SK-N-SH (cell line): Measurements from ENCODE around the gene SPP2. TPM values are rescaled to one million over a fixed set of nuclear protein-coding genes. Genes with fewer than 3 reads are reported as not detected.

Source experiments
- CTCF ChIA-PET: fragments of 300-600, 350-600 bp; formaldehyde crosslinking; extraction: SDS; loops from one replicate; lab custom pipeline; 2021; lab: Yijun Ruan, JAX
- POLR2A ChIA-PET: fragments of 350-600 bp; sonication (Branson Sonifier 250); formaldehyde crosslinking; extraction: SDS; loops from one replicate; lab custom pipeline; 2020; ENCODE audit warnings: antibody characterized with exemption, inconsistent platforms; lab: Yijun Ruan, JAX
- DNase-seq: peaks from one replicate; pipeline ENCODE4 v3.0.0; 2012
- H2AFZ ChIP-seq: fragments of 200-600 bp; sonication (generic); 2 replicates; pipeline ENCODE4 v1.8.1; 2016; ENCODE audit warnings: antibody characterized with exemption, mild to moderate bottlenecking, low read depth
- H3F3A ChIP-seq: fragments of 200-600 bp; sonication (generic); replicated peaks from 2 replicates; pipeline ENCODE3; 2016; ENCODE audit warnings: antibody characterized with exemption, mild to moderate bottlenecking; ENCODE audit not compliant: insufficient read depth
- H3K27ac ChIP-seq, 2 experiments: fragments of 200-500 bp in 1 of 2; fragments of 200-600 bp in 1 of 2; sonication (Bioruptor generic) in 1 of 2; sonication (generic), shearing (Covaris generic) in 1 of 2; 2 replicates each; pipeline versions ENCODE4 v1.5.1 to v1.6.1; 2014 to 2016; ENCODE audit warnings: low read depth in 2 of 2, inconsistent platforms in 1 of 2, low read length in 1 of 2, mild to moderate bottlenecking in 1 of 2, mixed read lengths in 1 of 2
- H3K27me3 ChIP-seq: fragments of 200-600 bp; sonication (generic), shearing (Covaris generic); 2 replicates; pipeline ENCODE4 v1.6.1; 2016; ENCODE audit warnings: mixed run types; ENCODE audit not compliant: insufficient read depth
- H3K36me3 ChIP-seq, 2 experiments: fragments of 200-500 bp in 1 of 2; fragments of 200-600 bp in 1 of 2; sonication (Bioruptor generic) in 1 of 2; sonication (generic) in 1 of 2; replicated peaks in 1 of 2; 2 replicates each; pipeline versions ENCODE3 to v1.5.1; 2014 to 2016; ENCODE audit warnings: low read length in 1 of 2, mild to moderate bottlenecking in 1 of 2; ENCODE audit not compliant: insufficient read depth in 2 of 2, control insufficient read depth in 1 of 2
- H3K4me1 ChIP-seq, 2 experiments: fragments of 200-500 bp in 1 of 2; fragments of 200-600 bp in 1 of 2; sonication (Bioruptor generic) in 1 of 2; sonication (generic), shearing (Covaris generic) in 1 of 2; 2 replicates each; pipeline versions ENCODE4 v1.5.1 to v1.6.1; 2014 to 2016; ENCODE audit warnings: low read depth in 1 of 2, low read length in 1 of 2, mixed run types in 1 of 2; ENCODE audit not compliant: insufficient read depth in 2 of 2, control insufficient read depth in 1 of 2
- H3K4me2 ChIP-seq: fragments of 200-600 bp; sonication (generic), shearing (Covaris generic); 2 replicates; pipeline ENCODE4 v1.6.1; 2017; ENCODE audit warnings: mixed run types
- H3K4me3 ChIP-seq, 2 experiments: fragments of 200-500 bp in 1 of 2; fragments of 200-600 bp in 1 of 2; sonication (Bioruptor generic) in 1 of 2; sonication (generic), shearing (Covaris generic) in 1 of 2; 2 replicates each; pipeline versions ENCODE4 v1.5.1 to v1.8.1; 2014 to 2016; ENCODE audit warnings: low read depth in 2 of 2, inconsistent platforms in 1 of 2, low read length in 1 of 2, mild to moderate bottlenecking in 1 of 2, mixed read lengths in 1 of 2, moderate library complexity in 1 of 2
- H3K79me2 ChIP-seq: fragments of 200-600 bp; sonication (generic); 2 replicates; pipeline ENCODE4 v1.8.1; 2017; ENCODE audit warnings: mild to moderate bottlenecking; ENCODE audit not compliant: insufficient read depth
- H3K9ac ChIP-seq: fragments of 200-600 bp; sonication (generic); 2 replicates; pipeline ENCODE4 v1.6.1; 2017; ENCODE audit warnings: mixed run types
- H3K9me2 ChIP-seq: fragments of 200-600 bp; sonication (generic); 2 replicates; pipeline ENCODE4 v1.6.1; 2017; ENCODE audit warnings: mixed run types
- H3K9me3 ChIP-seq: fragments of 200-600 bp; sonication (generic); 2 replicates; pipeline ENCODE4 v1.6.1; 2017; ENCODE audit warnings: mixed run types, mild to moderate bottlenecking, moderate library complexity
- H4K20me1 ChIP-seq: fragments of 200-600 bp; sonication (generic); 2 replicates; pipeline ENCODE4 v1.6.1; 2017; ENCODE audit warnings: mild to moderate bottlenecking, mixed run types; ENCODE audit not compliant: insufficient read depth
- CHD2 ChIP-seq: fragments of 150-350 bp; IDR thresholded peaks from 2 replicates; pipeline ENCODE4 v1.6.1; 2018; ENCODE audit warnings: low read length; ENCODE audit not compliant: partially characterized antibody
- ELF1 ChIP-seq: IDR thresholded peaks from 2 replicates; pipeline ENCODE4 v1.4.0; 2012
- EP300 ChIP-seq, 2 experiments: IDR thresholded peaks; 2 replicates each; pipeline versions ENCODE4 v1.4.0 to v1.6.1; 2012; ENCODE audit warnings: borderline replicate concordance in 1 of 2, low read depth in 1 of 2, low read length in 1 of 2
- EZH2phosphoT487 ChIP-seq: fragments of 200-600 bp; sonication (generic); IDR thresholded peaks from 2 replicates; pipeline ENCODE4 v1.6.1; 2017; ENCODE audit warnings: low read depth, mixed run types, mild to moderate bottlenecking, antibody characterized with exemption, moderate library complexity, borderline replicate concordance
- FOSL2 ChIP-seq: IDR thresholded peaks from 2 replicates; pipeline ENCODE4 v1.4.0; 2012; ENCODE audit warnings: low read depth, mild to moderate bottlenecking, moderate library complexity, borderline replicate concordance
- FOXJ3 ChIP-seq: sonication (generic); formaldehyde crosslinking; IDR thresholded peaks from 2 replicates; pipeline ENCODE4 v1.5.1; 2020; ENCODE audit warnings: mild to moderate bottlenecking, missing genetic modification reagents
- FOXM1 ChIP-seq: IDR thresholded peaks from 2 replicates; pipeline ENCODE4 v1.4.0; 2012; ENCODE audit warnings: low read depth, mild to moderate bottlenecking
- GABPA ChIP-seq: IDR thresholded peaks from 2 replicates; pipeline ENCODE4 v1.4.0; 2012; ENCODE audit warnings: low read depth, mild to moderate bottlenecking
- GATA2 ChIP-seq: sonication (generic); formaldehyde crosslinking; IDR thresholded peaks from 2 replicates; pipeline ENCODE4 v1.5.0; 2020; ENCODE audit warnings: mild to moderate bottlenecking, missing genetic modification reagents
- JUND ChIP-seq: IDR thresholded peaks from 2 replicates; pipeline ENCODE4 v1.4.0; 2012
- MAX ChIP-seq: IDR thresholded peaks from 2 replicates; pipeline ENCODE4 v1.4.0; 2012; ENCODE audit warnings: low read depth
- MEF2A ChIP-seq: IDR thresholded peaks from 2 replicates; pipeline ENCODE4 v1.4.0; 2012; ENCODE audit warnings: low read depth, borderline replicate concordance
- NRF1 ChIP-seq: IDR thresholded peaks from 2 replicates; pipeline ENCODE4 v1.6.1; 2012; ENCODE audit warnings: low read depth, mild to moderate bottlenecking, low read length
- PBX3 ChIP-seq: IDR thresholded peaks from 2 replicates; pipeline ENCODE4; 2012
- POLR2AphosphoS5 ChIP-seq: IDR thresholded peaks from 2 replicates; pipeline ENCODE4 v1.6.1; 2012; ENCODE audit warnings: low read depth, low read length
- RFX5 ChIP-seq: IDR thresholded peaks from 2 replicates; pipeline ENCODE4 v1.6.1; 2012; ENCODE audit warnings: mild to moderate bottlenecking, improper control_type of control experiment, low read length
- RXRA ChIP-seq: IDR thresholded peaks from 2 replicates; pipeline ENCODE4 v1.4.0; 2012; ENCODE audit warnings: low read depth, mild to moderate bottlenecking, borderline replicate concordance
- SMC3 ChIP-seq: IDR thresholded peaks from 2 replicates; pipeline ENCODE4 v1.6.1; 2012; ENCODE audit warnings: low read depth, low read length, improper control_type of control experiment
- TAF1 ChIP-seq: IDR thresholded peaks from 2 replicates; pipeline ENCODE4 v1.6.1; 2012; ENCODE audit warnings: low read depth, mild to moderate bottlenecking, low read length, moderate library complexity, borderline replicate concordance
- TCF12 ChIP-seq: IDR thresholded peaks from 2 replicates; pipeline ENCODE4 v1.4.0; 2012
- TEAD4 ChIP-seq: IDR thresholded peaks from 2 replicates; pipeline ENCODE4 v1.4.0; 2012; ENCODE audit warnings: mild to moderate bottlenecking, borderline replicate concordance; ENCODE audit not compliant: insufficient read depth
- USF2 ChIP-seq: fragments of 150-350 bp; IDR thresholded peaks from 2 replicates; pipeline ENCODE4 v1.6.1; 2017; ENCODE audit warnings: antibody characterized with exemption, low read length, low read depth, borderline replicate concordance
- YY1 ChIP-seq: IDR thresholded peaks from 2 replicates; pipeline ENCODE4 v1.4.0; 2012; ENCODE audit warnings: low read depth, mild to moderate bottlenecking
- ZBTB33 ChIP-seq: IDR thresholded peaks from 2 replicates; pipeline ENCODE4 v1.4.0; 2012; ENCODE audit warnings: low read depth, borderline replicate concordance
- WGBS: methylation state at CpG from one replicate; pipeline ENCODE4 v1.1.6; 2017; ENCODE audit warnings: low lambda C conversion rate; 5-methylcytosine and 5-hydroxymethylcytosine counted together
- polyA plus RNA-seq, 3 experiments: library from polyadenylated mRNA; depleted of rRNA; stranded (reverse); fragments of >200 nt; gene quantifications; 2 replicates each; pipeline ENCODE4 v1.2.3, GENCODE V29; 2012

SPP2 gene
- polyA plus RNA-seq, 1 of the 3 experiments (the other 2 are of a cell fraction), result 0.30 TPM

- Histone ChIP-seq H3K27ac (no peak overlapping the region), H3K79me2 (no peaks in the 10 kb centered on the region), H3K9me3 (no peaks in the 10 kb centered on the region), H3K4me3 (no peak overlapping the region), H3K36me3 (no peaks in the 10 kb centered on the region), H4K20me1 (no peaks in the 10 kb centered on the region), H3K4me1 (no peaks in the 10 kb centered on the region), H3K9ac (no peak overlapping the region), H3K27me3 (no peaks in the 10 kb centered on the region), H3K9me2 (no peaks in the 10 kb centered on the region), H2AFZ (no peak overlapping the region), H3K4me2 (no peak overlapping the region), H3F3A (no peaks in the 10 kb centered on the region)
- TF ChIP-seq SMC3 (no peak), MEF2A (no peak), YY1 (no peak), MAX (no peak), NRF1 (no peak), POLR2AphosphoS5 (no peak), TEAD4 (no peak), FOXJ3 (CRISPR knock-in tag) (no peak), RFX5 (no peak), EZH2phosphoT487 (no peak), RXRA (no peak), TAF1 (no peak), USF2 (no peak), ELF1 (no peak), TCF12 (no peak), GATA2 (CRISPR knock-in tag) (no peak), EP300 (IDR thresholded peaks at IDR 0.05; ENCODE audit: borderline replicate concordance in 1 of 2, low read depth in 1 of 2, low read length in 1 of 2) (no peak)
- DNase-seq, result no peak
- WGBS, result 72% methylated on average over 6 of the region's 6 CpGs
- CTCF ChIA-PET, result no interaction called here
- POLR2A ChIA-PET, result no interaction called here
Measured at GRCh38 chr2:234061624-234062257, 11.2 kb downstream of the SPP2 start.

- H3K9me2 ChIP-seq, result no peaks in the 10 kb centered on the region
- no peaks in the 10 kb centered on the region for H3K36me3 ChIP-seq
- no peaks in the 10 kb centered on the region for H3F3A ChIP-seq
- DNase-seq, result no peak
- CTCF ChIA-PET, result no interaction called here
- H3K4me1 ChIP-seq, result no peaks in the 10 kb centered on the region
- H3K27me3 ChIP-seq, result no peaks in the 10 kb centered on the region
- H4K20me1 ChIP-seq, result no peaks in the 10 kb centered on the region
- H3K4me3 ChIP-seq, result no peak overlapping the region
- H3K4me2 ChIP-seq, result no peak overlapping the region
- H2AFZ ChIP-seq, result no peak overlapping the region
- POLR2A ChIA-PET, result no interaction called here
- H3K27ac ChIP-seq, result no peak overlapping the region
- WGBS, result 72% methylated on average over 2 of the region's 2 CpGs
- TF ChIP-seq ZBTB33 (no peak), SMC3 (no peak), CHD2 (no peak), FOXM1 (no peak), RFX5 (no peak), GABPA (no peak), JUND (no peak), ELF1 (no peak), USF2 (no peak), RXRA (no peak), PBX3 (no peak), EP300 (IDR thresholded peaks at IDR 0.05; ENCODE audit: borderline replicate concordance in 1 of 2, low read depth in 1 of 2, low read length in 1 of 2) (no peak), FOSL2 (no peak)
- H3K9ac ChIP-seq, result no peak overlapping the region
- no peaks in the 10 kb centered on the region for H3K9me3 ChIP-seq
- no peaks in the 10 kb centered on the region for H3K79me2 ChIP-seq
Measured at GRCh38 chr2:234066587-234066986, 16.1 kb downstream of the SPP2 start.
